HepG2 (cell line): ENCODE measurements around the gene YIPF2. TPM values are rescaled to one million over a fixed set of nuclear protein-coding genes. Genes with fewer than 3 reads are reported as not detected.

ENCODE experiments used
- ATAC-seq: fragments of 200-7000 bp; cut with Tn5 transposase; 3 replicates; pipeline ENCODE4 v1.9.1; 2020; ENCODE audit warnings: mild to moderate bottlenecking, moderate library complexity
- BruUV-seq: library from RNA; stranded (reverse); fragments of 400-500 nt; replicated peaks from 2 replicates; lab custom pipeline; 2021; lab: Mats Ljungman, UMichigan
- CTCF ChIA-PET: fragments of 300-600 bp; formaldehyde crosslinking; extraction: SDS; loops from one replicate; lab custom pipeline; 2021; ENCODE audit warnings: low total read pairs, inconsistent platforms, low intra/inter-chr PET ratio; lab: Yijun Ruan, JAX
- POLR2A ChIA-PET: fragments of 350-600 bp; sonication (Branson Sonifier 250); formaldehyde crosslinking; loops from one replicate; lab custom pipeline; 2020; ENCODE audit warnings: antibody characterized with exemption, inconsistent platforms; lab: Yijun Ruan, JAX
- DNase-seq: peaks from one replicate; pipeline ENCODE4 v3.0.0-alpha.2; 2015; ENCODE audit warnings: low spot score
- FAIRE-seq: peaks from 3 replicates; lab custom pipeline; 2011; peaks lifted over from hg19 to GRCh38; lab: Jason Lieb, UNC
- H2AFZ ChIP-seq: one replicate; pipeline ENCODE4 v1.6.1; 2011; ENCODE audit warnings: low read length, inconsistent platforms
- H3K27ac ChIP-seq: fragments of 300-600 bp; 3 replicates; pipeline ENCODE4 v1.8.0; 2011; ENCODE audit warnings: mixed run types, mild to moderate bottlenecking, mixed read lengths, low read length, inconsistent platforms; ENCODE audit not compliant: insufficient read depth; ENCODE audit errors: extremely low read length
- H3K27me3 ChIP-seq, 2 experiments: fragments of 200-600 bp in 1 of 2; 2 replicates in 1 of 2; 3 replicates in 1 of 2; pipeline versions ENCODE4 v1.6.0 to v1.8.0; 2011; ENCODE audit warnings: low read length in 2 of 2, mild to moderate bottlenecking in 2 of 2, moderate library complexity in 2 of 2, inconsistent platforms in 1 of 2; ENCODE audit not compliant: insufficient read depth in 2 of 2, control insufficient read depth in 1 of 2
- H3K36me3 ChIP-seq, 2 experiments: fragments of 200-600 bp in 1 of 2; replicated peaks in 1 of 2; 2 replicates in 1 of 2; 3 replicates in 1 of 2; pipeline versions ENCODE4 v1.5.1 to v1.8.0; 2011; ENCODE audit warnings: low read length in 2 of 2, inconsistent platforms in 1 of 2; ENCODE audit not compliant: insufficient read depth in 2 of 2, control insufficient read depth in 1 of 2
- H3K4me1 ChIP-seq: 2 replicates; pipeline ENCODE4 v1.5.1; 2012; ENCODE audit warnings: low read length, inconsistent platforms; ENCODE audit not compliant: insufficient read depth
- H3K4me2 ChIP-seq: 2 replicates; pipeline ENCODE4 v1.6.0; 2011; ENCODE audit warnings: low read depth, low read length, inconsistent platforms
- H3K4me3 ChIP-seq, 3 experiments: fragments of 200-600 bp in 1 of 3; sonication (generic), shearing (Covaris generic) in 1 of 3; replicated peaks in 1 of 3; 2 replicates each; pipeline ENCODE4 v1.5.1; 2011 to 2016; ENCODE audit warnings: low read length in 3 of 3, inconsistent platforms in 2 of 3, low read depth in 2 of 3, mild to moderate bottlenecking in 2 of 3, control low read depth in 1 of 3, mixed read lengths in 1 of 3; ENCODE audit not compliant: insufficient read depth in 1 of 3
- H3K79me2 ChIP-seq: one replicate; pipeline ENCODE4 v1.6.1; 2011; ENCODE audit warnings: low read length, inconsistent platforms; ENCODE audit not compliant: insufficient read depth
- H3K9ac ChIP-seq: 2 replicates; pipeline ENCODE4 v1.6.0; 2011; ENCODE audit warnings: mild to moderate bottlenecking, low read depth, low read length, inconsistent platforms; ENCODE audit not compliant: insufficient read depth
- H3K9me3 ChIP-seq: 2 replicates; pipeline ENCODE4 v1.5.1; 2012; ENCODE audit warnings: mild to moderate bottlenecking, low read length
- H4K20me1 ChIP-seq: 2 replicates; pipeline ENCODE4 v1.6.0; 2011; ENCODE audit warnings: inconsistent platforms, mild to moderate bottlenecking, low read length, moderate library complexity; ENCODE audit not compliant: insufficient read depth
- FOXJ3 ChIP-seq: sonication (generic); formaldehyde crosslinking; IDR thresholded peaks from 2 replicates; pipeline ENCODE4 v1.4.0; 2020; ENCODE audit warnings: missing genetic modification reagents, mild to moderate bottlenecking, borderline replicate concordance
- HNRNPK ChIP-seq: fragments of 200-400 bp; formaldehyde crosslinking; IDR thresholded peaks from 2 replicates; pipeline ENCODE4 v1.6.1; 2018; ENCODE audit warnings: low read length, low read depth, moderate library complexity, mild to moderate bottlenecking; ENCODE audit not compliant: poor library complexity, severe bottlenecking
- KAT8 ChIP-seq: IDR thresholded peaks from 2 replicates; pipeline ENCODE4 v1.6.1; 2016; ENCODE audit warnings: missing genetic modification reagents, missing compliant biosample characterization
- KDM3A ChIP-seq: IDR thresholded peaks from 2 replicates; pipeline ENCODE4 v1.6.1; 2018; ENCODE audit warnings: low read depth, missing compliant biosample characterization
- SMAD3 ChIP-seq: sonication (generic); formaldehyde crosslinking; IDR thresholded peaks from 2 replicates; pipeline ENCODE4 v1.4.0; 2020; ENCODE audit warnings: missing genetic modification reagents
- SNAPC4 ChIP-seq: sonication (generic); formaldehyde crosslinking; IDR thresholded peaks from 2 replicates; pipeline ENCODE4 v1.4.0; 2020; ENCODE audit warnings: mild to moderate bottlenecking, missing genetic modification reagents
- TFE3 ChIP-seq: IDR thresholded peaks from 2 replicates; pipeline ENCODE4 v1.6.1; 2016
- U2AF1 ChIP-seq: fragments of 200-400 bp; formaldehyde crosslinking; optimal IDR thresholded peaks from 2 replicates; pipeline ENCODE3; 2017; ENCODE audit warnings: mild to moderate bottlenecking, low read depth, low read length
- ZNF180 ChIP-seq: sonication (generic); formaldehyde crosslinking; IDR thresholded peaks from 2 replicates; pipeline ENCODE4 v1.4.0; 2020; ENCODE audit warnings: low read depth, missing genetic modification reagents, borderline replicate concordance
- ZNF30 ChIP-seq: sonication (generic); formaldehyde crosslinking; IDR thresholded peaks from 2 replicates; pipeline ENCODE4 v1.5.0; 2020; ENCODE audit warnings: mild to moderate bottlenecking, missing genetic modification reagents
- ZNF335 ChIP-seq: sonication (generic); formaldehyde crosslinking; IDR thresholded peaks from 2 replicates; pipeline ENCODE4 v1.4.0; 2020; ENCODE audit warnings: missing genetic modification reagents
- ZNF672 ChIP-seq: sonication (generic); formaldehyde crosslinking; IDR thresholded peaks from 2 replicates; pipeline ENCODE4 v1.8.1; 2022; ENCODE audit warnings: missing genetic modification reagents
- WGBS: methylation state at CpG from one replicate; pipeline ENCODE4 v1.1.6; 2017; ENCODE audit warnings: low lambda C conversion rate; 5-methylcytosine and 5-hydroxymethylcytosine counted together
- in situ Hi-C: cut with HindIII; loops from 2 replicates; pipeline ENCODE4 v1.10.0; 2017; ENCODE audit warnings: low pct_unique_long_range_greater_than_20kb; ENCODE audit not compliant: extremely low pct_ligation_motif_present
- intact Hi-C: fragments of 100-400 bp; cut with micrococcal nuclease; formaldehyde crosslinking; loops from one replicate; pipeline ENCODE4 v1.10.0; 2022; ENCODE audit not compliant: unreplicated experiment
- polyA plus RNA-seq, 8 experiments: library from polyadenylated mRNA; depleted of rRNA in 3 of 8; stranded (reverse) in 7 of 8; unstranded in 1 of 8; fragments of >200 nt; fragmentation: Illumina TruSeq in 4 of 8; extraction: Trizol in 4 of 8; gene quantifications; 2 replicates each; pipeline versions ENCODE4 v1.2.1 to v1.2.3, GENCODE V29; 2011 to 2016; ENCODE audit warnings: low read depth in 4 of 8, missing spikeins in 1 of 8, mixed read lengths in 1 of 8; ENCODE audit not compliant: insufficient read depth in 1 of 8
- total RNA-seq, 5 experiments: library from RNA; depleted of rRNA; stranded (reverse); fragments of >200 nt; fragmentation: Illumina TruSeq; extraction: Trizol; gene quantifications; 2 replicates each; pipeline ENCODE4 v1.2.3, GENCODE V29; 2016; ENCODE audit warnings: low read depth in 1 of 5

The YIPF2 gene
- total and polyA plus RNA-seq, 2 of the 13 experiments (the other 11 are each of a cell fraction or from before 2014, with no cell fraction given): 37.3 to 53.2 TPM

GRCh38 chr19:10892256-10892655 is 36.2 kb downstream of the YIPF2 start (continued):
- TF ChIP-seq FOXJ3 (CRISPR knock-in tag): no peak
- TF ChIP-seq KDM3A: no peak
- no peak for TF ChIP-seq SMAD3 (CRISPR knock-in tag)
- no peak for TF ChIP-seq ZNF30

GRCh38 chr19:10891405-10892086 is 36.9 kb downstream of the YIPF2 start:
- CTCF ChIA-PET: no interaction called here
- Histone ChIP-seq H3K9ac (no peak overlapping the region), H3K4me2 (no peak overlapping the region), H3K27ac (no peak overlapping the region), H3K36me3 (peaks cover 0 to 5% of the 10 kb centered on the region in 2 experiments; a peak in 3 of 5 replicates), H3K4me3 (no peak overlapping the region), H3K27me3 (no peaks in the 10 kb centered on the region), H3K79me2 (peaks cover 27% of the 10 kb centered on the region), H3K4me1 (peaks cover 5% of the 10 kb centered on the region; the same call in 1 of the 2 replicates), H2AFZ (no peak overlapping the region), H3K9me3 (no peaks in the 10 kb centered on the region), H4K20me1 (peaks cover 20% of the 10 kb centered on the region)
- FAIRE-seq: no peak
- no peak for DNase-seq
- intact Hi-C loops: no loop called here
- 96% methylated on average over 17 of the region's 21 CpGs for WGBS
- in situ Hi-C loops: no loop called here
- TF ChIP-seq TFE3 (no peak), HNRNPK (no peak), ZNF672 (CRISPR knock-in tag) (no peak), ZNF180 (CRISPR knock-in tag) (no peak), U2AF1 (no peak), KAT8 (no peak), SNAPC4 (CRISPR knock-in tag) (no peak), ZNF335 (CRISPR knock-in tag) (no peak)
- no peak for ATAC-seq
- POLR2A ChIA-PET: interaction anchor here (1.5 kb wide), 1 partner anchor 12 kb away, joined by 3 read pairs; no protein-coding TSS in a partner anchor
- BruUV-seq: no TSS peak
